CD4-positive, alpha-beta T cell (primary cell): ENCODE data around the gene ZIC1. TPM values are rescaled to one million over a fixed set of nuclear protein-coding genes. Genes with fewer than 3 reads are reported as not detected.

Experiments used
- ATAC-seq: fragments of 200-7000 bp; cut with Tn5 transposase; one replicate; pipeline ENCODE4 v1.10.0; 2022; ENCODE audit warnings: mild to moderate bottlenecking; ENCODE audit not compliant: poor library complexity
- CTCF ChIA-PET: fragments of 350-600 bp; sonication (Branson Sonifier 250); formaldehyde crosslinking; loops from one replicate; lab custom pipeline; 2021; ENCODE audit warnings: antibody characterized with exemption, inconsistent platforms; lab: Charles Lee
- POLR2A ChIA-PET: fragments of 350-600 bp; sonication (Branson Sonifier 250); formaldehyde crosslinking; loops from one replicate; lab custom pipeline; 2021; ENCODE audit warnings: antibody characterized with exemption, inconsistent platforms; lab: Charles Lee
- DNase-seq, 14 experiments: peaks; one replicate each; pipeline ENCODE4 v3.0.0-alpha.2; 2013 to 2020; ENCODE audit warnings: mixed read lengths in 2 of 14
- H3K27ac ChIP-seq, 2 donors: one replicate each; pipeline versions ENCODE4 v1.5.1 to v1.7.0; 2013; ENCODE audit warnings: low read length in 2 of 2, low read depth in 1 of 2, mild to moderate bottlenecking in 1 of 2
- H3K27me3 ChIP-seq, 2 experiments: 1 replicate in 1 of 2; 2 replicates in 1 of 2; pipeline versions ENCODE4 v1.6.1 to v1.7.0; 2013; ENCODE audit warnings: low read length in 2 of 2, control low read depth in 1 of 2, mild to moderate bottlenecking in 1 of 2, moderate library complexity in 1 of 2; ENCODE audit not compliant: insufficient read depth in 2 of 2, control insufficient read depth in 1 of 2
- H3K36me3 ChIP-seq: one replicate; pipeline ENCODE4 v1.6.1; 2013; ENCODE audit warnings: low read length, control low read depth; ENCODE audit not compliant: insufficient read depth
- H3K4me1 ChIP-seq: one replicate; pipeline ENCODE4 v1.6.1; 2013; ENCODE audit warnings: low read length, control low read depth; ENCODE audit not compliant: insufficient read depth
- H3K4me3 ChIP-seq: one replicate; pipeline ENCODE4 v1.5.1; 2013; ENCODE audit warnings: mild to moderate bottlenecking, low read length, moderate library complexity
- H3K9me3 ChIP-seq, 2 experiments: 1 replicate in 1 of 2; 2 replicates in 1 of 2; pipeline versions ENCODE4 v1.6.1 to v1.7.0; 2013; ENCODE audit warnings: low read length in 2 of 2, mild to moderate bottlenecking in 2 of 2, control low read depth in 1 of 2, moderate library complexity in 1 of 2; ENCODE audit not compliant: control insufficient read depth in 1 of 2, insufficient read depth in 1 of 2
- H3K27ac Mint-ChIP-seq: one replicate; pipeline ENCODE4 v1.8.0; 2020; ENCODE audit warnings: mixed read lengths
- H3K27me3 Mint-ChIP-seq: one replicate; pipeline ENCODE4 v1.8.0; 2021; ENCODE audit warnings: mixed read lengths
- H3K36me3 Mint-ChIP-seq: one replicate; pipeline ENCODE4 v1.8.0; 2021; ENCODE audit warnings: low read depth, mixed read lengths
- H3K4me1 Mint-ChIP-seq: one replicate; pipeline ENCODE4 v1.8.0; 2021; ENCODE audit warnings: low read depth, mixed read lengths
- H3K4me3 Mint-ChIP-seq: one replicate; pipeline ENCODE4 v1.8.0; 2020; ENCODE audit warnings: mild to moderate bottlenecking, mixed read lengths
- H3K9me3 Mint-ChIP-seq: one replicate; pipeline ENCODE4 v1.8.0; 2020; ENCODE audit warnings: mixed read lengths
- intact Hi-C, 2 experiments: fragments of 100-400 bp; cut with DNase I in 1 of 2; cut with micrococcal nuclease in 1 of 2; formaldehyde crosslinking; loops; one replicate each; pipeline versions ENCODE4 v1.15.1 to v1.9.0; 2023 to 2025; cut with DNase I, micrococcal nuclease
- total RNA-seq, 174 experiments: library from RNA in 2 of 174; stranded (reverse) in 2 of 174; gene quantifications; one replicate each; pipeline ENCODE4 v1.2.3 and lab custom pipeline; 2021 to 2026
- TF ChIP-seq, protein P1 (sequence below): fragments of 200-600 bp; IDR thresholded peaks from one replicate; pipeline ENCODE4 v1.8.0; 2022; ENCODE audit warnings: antibody characterized with exemption, mild to moderate bottlenecking

Gene ZIC1
- total RNA-seq, 2 experiments from 2014 or later = not detected

GRCh38 chr3:147387291-147387884 lies 21.8 kb upstream of the ZIC1 start:
- no peaks in the 10 kb centered on the region for H3K4me1 ChIP-seq
- Mint-ChIP-seq H3K4me3 (no peak overlapping the region), H3K27ac (no peak overlapping the region), H3K4me1 (no peaks in the 10 kb centered on the region), H3K36me3 (no peaks in the 10 kb centered on the region), H3K27me3 (peaks cover 96% of the 10 kb centered on the region), H3K9me3 (peaks cover 5% of the 10 kb centered on the region)
- peaks cover 80 to 94% of the 10 kb centered on the region in 2 experiments for H3K27me3 ChIP-seq
- H3K27ac ChIP-seq = no peak overlapping the region
- CTCF ChIA-PET = no interaction called here
- no peaks in the 10 kb centered on the region for H3K36me3 ChIP-seq
- POLR2A ChIA-PET = no interaction called here
- DNase-seq (no peak), ATAC-seq (no peak)
- H3K9me3 ChIP-seq = peaks cover 5 to 50% of the 10 kb centered on the region in 2 experiments
- H3K4me3 ChIP-seq = no peak overlapping the region
- intact Hi-C loops = no loop called here
- TF ChIP-seq, protein P1, sequence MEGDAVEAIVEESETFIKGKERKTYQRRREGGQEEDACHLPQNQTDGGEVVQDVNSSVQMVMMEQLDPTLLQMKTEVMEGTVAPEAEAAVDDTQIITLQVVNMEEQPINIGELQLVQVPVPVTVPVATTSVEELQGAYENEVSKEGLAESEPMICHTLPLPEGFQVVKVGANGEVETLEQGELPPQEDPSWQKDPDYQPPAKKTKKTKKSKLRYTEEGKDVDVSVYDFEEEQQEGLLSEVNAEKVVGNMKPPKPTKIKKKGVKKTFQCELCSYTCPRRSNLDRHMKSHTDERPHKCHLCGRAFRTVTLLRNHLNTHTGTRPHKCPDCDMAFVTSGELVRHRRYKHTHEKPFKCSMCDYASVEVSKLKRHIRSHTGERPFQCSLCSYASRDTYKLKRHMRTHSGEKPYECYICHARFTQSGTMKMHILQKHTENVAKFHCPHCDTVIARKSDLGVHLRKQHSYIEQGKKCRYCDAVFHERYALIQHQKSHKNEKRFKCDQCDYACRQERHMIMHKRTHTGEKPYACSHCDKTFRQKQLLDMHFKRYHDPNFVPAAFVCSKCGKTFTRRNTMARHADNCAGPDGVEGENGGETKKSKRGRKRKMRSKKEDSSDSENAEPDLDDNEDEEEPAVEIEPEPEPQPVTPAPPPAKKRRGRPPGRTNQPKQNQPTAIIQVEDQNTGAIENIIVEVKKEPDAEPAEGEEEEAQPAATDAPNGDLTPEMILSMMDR = no peak

GRCh38 chr3:147387885-147388699 lies 21.1 kb upstream of the ZIC1 start:
- Histone ChIP-seq H3K27me3 (peaks cover 80 to 94% of the 10 kb centered on the region in 2 experiments), H3K4me3 (no peak overlapping the region), H3K4me1 (no peaks in the 10 kb centered on the region), H3K27ac (no peak overlapping the region), H3K36me3 (no peaks in the 10 kb centered on the region), H3K9me3 (peaks cover 5 to 55% of the 10 kb centered on the region in 2 experiments)
- H3K4me3 Mint-ChIP-seq = no peak overlapping the region
- no peak for ATAC-seq
- TF ChIP-seq, protein P1 = no peak
- ChIA-PET POLR2A (no interaction called here), CTCF (no interaction called here)
- intact Hi-C loops = no loop called here
- H3K36me3 Mint-ChIP-seq = no peaks in the 10 kb centered on the region
- H3K4me1 Mint-ChIP-seq = no peaks in the 10 kb centered on the region
- H3K9me3 Mint-ChIP-seq = peaks cover 5% of the 10 kb centered on the region
- DNase-seq = no peak
- no peak overlapping the region for H3K27ac Mint-ChIP-seq
- H3K27me3 Mint-ChIP-seq = peaks cover 96% of the 10 kb centered on the region

DNA sequence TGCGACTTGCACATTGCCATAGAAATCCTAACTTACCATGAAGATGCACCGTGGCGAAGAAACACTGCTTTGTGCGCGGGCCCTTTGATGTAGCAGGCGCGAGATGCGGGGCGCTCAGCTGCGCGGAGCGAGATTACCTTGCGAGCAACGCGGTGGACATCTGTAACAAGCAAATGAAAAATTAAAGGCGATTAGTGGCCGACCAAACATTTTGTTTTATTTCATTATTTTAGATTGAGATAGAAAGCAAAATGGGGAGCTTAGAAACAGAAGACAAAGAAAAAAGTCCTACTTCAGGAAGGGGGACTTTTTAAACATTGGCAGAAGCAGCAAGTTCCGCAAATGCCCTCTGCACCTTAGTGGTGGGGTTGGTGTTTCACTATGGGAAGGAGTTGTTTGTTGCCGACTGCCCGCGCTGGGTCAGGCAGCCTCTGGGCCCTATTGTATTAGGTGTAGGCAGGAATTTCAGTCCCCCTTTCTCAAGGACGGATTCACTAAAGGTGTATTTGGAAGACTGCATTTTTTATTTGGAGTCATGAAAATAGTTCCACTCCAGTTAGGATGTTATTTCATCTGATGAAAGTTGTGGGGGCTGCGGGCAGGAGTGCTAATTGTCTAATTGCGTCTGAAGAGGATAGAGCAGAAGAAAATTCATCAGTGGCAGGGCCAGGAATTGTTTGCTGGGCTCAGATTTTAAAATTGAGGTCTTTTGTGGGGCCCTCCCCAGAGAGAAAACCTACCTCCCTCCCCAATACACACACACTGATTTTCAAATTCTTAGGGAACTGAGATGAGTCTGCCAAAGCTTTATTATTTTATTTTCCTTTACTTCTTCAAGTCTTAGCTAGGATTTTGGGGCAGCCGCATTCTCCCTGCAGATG lies 20.2 kb upstream of the ZIC1 start:
- Histone ChIP-seq H3K9me3 (peaks cover 5 to 63% of the 10 kb centered on the region in 2 experiments), H3K4me1 (no peaks in the 10 kb centered on the region), H3K27ac (no peak overlapping the region), H3K27me3 (peaks cover 79 to 93% of the 10 kb centered on the region in 2 experiments), H3K36me3 (no peaks in the 10 kb centered on the region), H3K4me3 (no peak overlapping the region)
- H3K4me3 Mint-ChIP-seq = no peak overlapping the region
- TF ChIP-seq, protein P1 = no peak
- CTCF ChIA-PET = no interaction called here
- H3K27me3 Mint-ChIP-seq = peaks cover 92% of the 10 kb centered on the region
- H3K4me1 Mint-ChIP-seq = no peaks in the 10 kb centered on the region
- peaks cover 3% of the 10 kb centered on the region for H3K9me3 Mint-ChIP-seq
- POLR2A ChIA-PET = no interaction called here
- no peaks in the 10 kb centered on the region for H3K36me3 Mint-ChIP-seq
- intact Hi-C loops = no loop called here
- no peak overlapping the region for H3K27ac Mint-ChIP-seq
- DNase-seq (no peak), ATAC-seq (no peak)
